Caco-2 (cell line): ENCODE measurements around the gene PALD1. TPM values are rescaled to one million over a fixed set of nuclear protein-coding genes. Genes with fewer than 3 reads are reported as not detected.

Experiments used
- BruUV-seq: library from RNA; stranded (reverse); fragments of 400-500 nt; replicated peaks from 2 replicates; lab custom pipeline; 2021; lab: Mats Ljungman, UMichigan
- CTCF ChIA-PET: fragments of 300-600 bp; sonication (Branson Sonifier 250); formaldehyde crosslinking; loops from one replicate; lab custom pipeline; 2022; ENCODE audit warnings: antibody characterized with exemption; lab: Charles Lee
- POLR2A ChIA-PET: fragments of 300-600 bp; sonication (Branson Sonifier 250); formaldehyde crosslinking; loops from one replicate; lab custom pipeline; 2022; ENCODE audit warnings: antibody characterized with exemption; lab: Charles Lee
- DNase-seq, 2 experiments: peaks; one replicate each; pipeline versions ENCODE4 v3.0.0 to v3.0.0-alpha.2; 2020 to 2022
- H3K27me3 ChIP-seq: replicated peaks from 2 replicates; pipeline ENCODE4 v1.6.0; 2011; ENCODE audit warnings: low read length; ENCODE audit not compliant: control insufficient read depth, insufficient read depth
- H3K36me3 ChIP-seq: 2 replicates; pipeline ENCODE4 v1.5.1; 2011; ENCODE audit warnings: low read length; ENCODE audit not compliant: control insufficient read depth, insufficient read depth
- H3K4me1 ChIP-seq: fragments of 250-450 bp; sonication (Bioruptor Pico); 2 replicates; pipeline ENCODE4 v1.5.1; 2020; ENCODE audit warnings: mild to moderate bottlenecking
- H3K4me3 ChIP-seq: 2 replicates; pipeline ENCODE4 v1.5.1; 2011; ENCODE audit warnings: low read depth, mild to moderate bottlenecking, control low read depth, low read length
- H3K9me3 ChIP-seq: fragments of 250-450 bp; sonication (Bioruptor Pico); 2 replicates; pipeline ENCODE4 v1.5.1; 2020; ENCODE audit warnings: mild to moderate bottlenecking, moderate library complexity
- H3K27ac Mint-ChIP-seq: one replicate; pipeline ENCODE4 v1.8.0; 2022; ENCODE audit warnings: mixed read lengths; ENCODE audit not compliant: unreplicated experiment
- H3K27me3 Mint-ChIP-seq: one replicate; pipeline ENCODE4 v1.8.0; 2022; ENCODE audit warnings: mixed read lengths; ENCODE audit not compliant: insufficient read depth, unreplicated experiment
- H3K36me3 Mint-ChIP-seq: one replicate; pipeline ENCODE4 v1.8.0; 2022; ENCODE audit warnings: mild to moderate bottlenecking, mixed read lengths; ENCODE audit not compliant: insufficient read depth, unreplicated experiment
- H3K4me1 Mint-ChIP-seq: one replicate; pipeline ENCODE4 v1.8.0; 2022; ENCODE audit warnings: low read depth, mixed read lengths; ENCODE audit not compliant: unreplicated experiment
- H3K4me3 Mint-ChIP-seq: one replicate; pipeline ENCODE4 v1.8.0; 2022; ENCODE audit warnings: mild to moderate bottlenecking, moderate library complexity, mixed read lengths; ENCODE audit not compliant: unreplicated experiment
- H3K9me3 Mint-ChIP-seq: one replicate; pipeline ENCODE4 v1.8.0; 2022; ENCODE audit warnings: mixed read lengths; ENCODE audit not compliant: unreplicated experiment
- intact Hi-C: fragments of 100-400 bp; cut with micrococcal nuclease; formaldehyde crosslinking; loops from one replicate; pipeline ENCODE4 v1.10.0; 2022; ENCODE audit not compliant: unreplicated experiment
- total RNA-seq: library from RNA; stranded (reverse); gene quantifications from 2 replicates; pipeline ENCODE4 v1.2.3, GENCODE V29; 2022
- TF ChIP-seq, protein P1 (sequence below), 2 experiments: fragments of 200-600 bp in 1 of 2; IDR thresholded peaks; 1 replicate in 1 of 2; 2 replicates in 1 of 2; pipeline versions ENCODE4 v1.5.1 to v1.8.0; 2011 to 2022; ENCODE audit warnings: antibody characterized with exemption in 1 of 2, control low read depth in 1 of 2, inconsistent platforms in 1 of 2, low read depth in 1 of 2, low read length in 1 of 2, mild to moderate bottlenecking in 1 of 2, moderate library complexity in 1 of 2; ENCODE audit not compliant: insufficient read depth in 1 of 2, severe bottlenecking in 1 of 2, unreplicated experiment in 1 of 2

Gene PALD1
- total RNA-seq, 1 experiment from 2014 or later, result 10.3 TPM

DNA sequence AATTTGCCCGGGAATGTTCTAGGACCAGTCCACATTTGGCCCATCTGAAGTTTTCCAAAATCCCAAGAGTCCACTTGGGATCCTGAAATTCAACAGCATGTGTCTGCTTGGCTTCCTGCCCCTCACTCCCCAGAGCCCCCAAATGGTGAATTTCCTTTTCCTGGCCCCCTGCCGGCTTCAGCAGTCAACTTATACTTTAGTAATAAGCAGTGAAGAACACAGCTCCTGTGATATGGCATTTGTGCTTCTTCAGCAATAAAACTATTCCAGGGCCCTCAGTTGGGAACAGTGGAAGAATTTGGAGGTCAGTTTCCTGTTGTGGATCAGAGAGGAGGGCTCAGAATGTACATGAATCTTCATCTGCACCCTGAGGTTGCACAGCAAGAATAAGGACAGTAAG, 72.9 kb downstream of the PALD1 start:
- Mint-ChIP-seq H3K4me1 (peaks cover 16% of the 10 kb centered on the region), H3K36me3 (no peaks in the 10 kb centered on the region), H3K4me3 (no peak overlapping the region), H3K9me3 (no peaks in the 10 kb centered on the region), H3K27ac (no peak overlapping the region), H3K27me3 (no peaks in the 10 kb centered on the region)
- intact Hi-C loops, result loop anchor here (2.0 to 10.0 kb wide), 2 partner anchors 123 to 263 kb away; partner anchors contain the start of genes ADAMTS14 and SGPL1
- H3K36me3 ChIP-seq, result no peaks in the 10 kb centered on the region
- no peak overlapping the region for H3K4me3 ChIP-seq
- no peaks in the 10 kb centered on the region for H3K27me3 ChIP-seq
- no peak for DNase-seq
- no peaks in the 10 kb centered on the region for H3K9me3 ChIP-seq
- ChIA-PET POLR2A (no interaction called here), CTCF (interaction anchor here (0.6 to 1.4 kb wide), 5 partner anchors 10 to 125 kb away, joined by 3 to 4 read pairs (median 4); no protein-coding TSS in a partner anchor)
- peaks cover 5% of the 10 kb centered on the region; the same call in 1 of the 2 replicates for H3K4me1 ChIP-seq
- TF ChIP-seq, protein P1, sequence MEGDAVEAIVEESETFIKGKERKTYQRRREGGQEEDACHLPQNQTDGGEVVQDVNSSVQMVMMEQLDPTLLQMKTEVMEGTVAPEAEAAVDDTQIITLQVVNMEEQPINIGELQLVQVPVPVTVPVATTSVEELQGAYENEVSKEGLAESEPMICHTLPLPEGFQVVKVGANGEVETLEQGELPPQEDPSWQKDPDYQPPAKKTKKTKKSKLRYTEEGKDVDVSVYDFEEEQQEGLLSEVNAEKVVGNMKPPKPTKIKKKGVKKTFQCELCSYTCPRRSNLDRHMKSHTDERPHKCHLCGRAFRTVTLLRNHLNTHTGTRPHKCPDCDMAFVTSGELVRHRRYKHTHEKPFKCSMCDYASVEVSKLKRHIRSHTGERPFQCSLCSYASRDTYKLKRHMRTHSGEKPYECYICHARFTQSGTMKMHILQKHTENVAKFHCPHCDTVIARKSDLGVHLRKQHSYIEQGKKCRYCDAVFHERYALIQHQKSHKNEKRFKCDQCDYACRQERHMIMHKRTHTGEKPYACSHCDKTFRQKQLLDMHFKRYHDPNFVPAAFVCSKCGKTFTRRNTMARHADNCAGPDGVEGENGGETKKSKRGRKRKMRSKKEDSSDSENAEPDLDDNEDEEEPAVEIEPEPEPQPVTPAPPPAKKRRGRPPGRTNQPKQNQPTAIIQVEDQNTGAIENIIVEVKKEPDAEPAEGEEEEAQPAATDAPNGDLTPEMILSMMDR (IDR thresholded peaks at IDR 0.05; ENCODE audit: insufficient read depth in 1 of 2, low read depth in 1 of 2, low read length in 1 of 2, severe bottlenecking in 1 of 2, unreplicated experiment in 1 of 2), result no peak
- no TSS peak for BruUV-seq

DNA sequence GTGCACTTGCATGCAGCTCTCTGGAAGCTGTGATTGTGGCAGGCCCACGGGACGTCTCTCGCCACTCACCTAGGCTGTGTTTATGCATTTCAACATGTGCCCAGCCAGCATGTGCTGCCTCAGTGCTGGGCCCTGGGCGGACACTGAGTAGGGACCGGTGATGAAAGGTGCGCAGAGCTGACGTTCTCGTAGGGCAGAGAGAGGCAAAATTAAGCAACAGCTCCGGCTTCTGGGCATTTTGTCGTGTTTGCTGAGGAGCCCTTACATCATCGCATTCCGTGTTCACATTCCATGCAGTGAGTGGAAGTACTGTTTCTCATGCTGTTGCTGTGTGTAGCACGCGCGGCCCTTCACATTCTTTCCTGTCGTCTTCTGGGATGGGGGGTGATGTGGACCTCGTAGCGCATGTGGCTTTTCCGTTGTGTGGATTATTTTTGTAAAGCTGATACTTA, 73.4 kb downstream of the PALD1 start:
- no peak overlapping the region for H3K4me3 Mint-ChIP-seq
- H3K4me1 ChIP-seq, result peaks cover 5% of the 10 kb centered on the region; the same call in 1 of the 2 replicates
- no peaks in the 10 kb centered on the region for H3K9me3 ChIP-seq
- peaks cover 16% of the 10 kb centered on the region for H3K4me1 Mint-ChIP-seq
- no peak overlapping the region for H3K4me3 ChIP-seq
- H3K9me3 Mint-ChIP-seq, result no peaks in the 10 kb centered on the region
- intact Hi-C loops, result loop anchor here (2.0 to 10.0 kb wide), 2 partner anchors 123 to 263 kb away; partner anchors contain the start of genes ADAMTS14 and SGPL1
- CTCF ChIA-PET, result interaction anchor here (0.6 to 1.2 kb wide), 4 partner anchors 9 to 125 kb away, joined by 3 to 4 read pairs (median 4); no protein-coding TSS in a partner anchor
- no peaks in the 10 kb centered on the region for H3K36me3 Mint-ChIP-seq
- TF ChIP-seq, protein P1 (IDR thresholded peaks at IDR 0.05; ENCODE audit: insufficient read depth in 1 of 2, low read depth in 1 of 2, low read length in 1 of 2, severe bottlenecking in 1 of 2, unreplicated experiment in 1 of 2), result no peak
- no peaks in the 10 kb centered on the region for H3K27me3 ChIP-seq
- DNase-seq, result peak; percentile 67 to 70
- no peak overlapping the region for H3K27ac Mint-ChIP-seq
- no peaks in the 10 kb centered on the region for H3K27me3 Mint-ChIP-seq
- no TSS peak for BruUV-seq
- POLR2A ChIA-PET, result no interaction called here
- H3K36me3 ChIP-seq, result no peaks in the 10 kb centered on the region

DNA sequence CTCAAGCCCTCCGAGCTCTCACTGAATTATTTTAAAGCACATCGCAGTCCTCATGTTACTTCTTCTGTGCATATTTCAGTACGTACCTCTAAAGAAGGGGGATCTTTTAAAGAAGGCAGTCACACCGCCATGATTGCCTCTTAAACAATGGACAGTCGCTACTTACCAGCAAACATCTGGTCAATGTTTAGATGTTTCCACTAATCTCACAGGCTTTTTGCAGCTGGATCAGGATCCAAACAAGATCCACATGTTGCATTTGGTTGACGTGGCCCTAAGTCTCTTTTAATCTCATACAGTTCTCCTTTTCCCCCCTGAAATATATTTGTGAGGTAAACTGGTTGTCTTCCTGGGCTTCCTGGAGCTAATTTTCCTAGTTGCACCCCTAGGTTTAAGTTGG, 74.0 kb downstream of the PALD1 start:
- Histone ChIP-seq H3K4me1 (peaks cover 5% of the 10 kb centered on the region; the same call in 1 of the 2 replicates), H3K4me3 (no peak overlapping the region), H3K36me3 (no peaks in the 10 kb centered on the region), H3K9me3 (no peaks in the 10 kb centered on the region), H3K27me3 (no peaks in the 10 kb centered on the region)
- H3K4me3 Mint-ChIP-seq, result no peak overlapping the region
- ChIA-PET POLR2A (no interaction called here), CTCF (interaction anchor here (1.2 kb wide), 1 partner anchor 9 kb away, joined by 3 read pairs; no protein-coding TSS in a partner anchor)
- DNase-seq, result no peak
- peaks cover 16% of the 10 kb centered on the region for H3K4me1 Mint-ChIP-seq
- no peaks in the 10 kb centered on the region for H3K36me3 Mint-ChIP-seq
- no peaks in the 10 kb centered on the region for H3K27me3 Mint-ChIP-seq
- TF ChIP-seq, protein P1 (IDR thresholded peaks at IDR 0.05; ENCODE audit: insufficient read depth in 1 of 2, low read depth in 1 of 2, low read length in 1 of 2, severe bottlenecking in 1 of 2, unreplicated experiment in 1 of 2), result no peak
- H3K27ac Mint-ChIP-seq, result no peak overlapping the region
- intact Hi-C loops, result loop anchor here (10.0 kb wide), 1 partner anchor 122 kb away; the partner anchor contains the start of gene ADAMTS14
- BruUV-seq, result no TSS peak
- no peaks in the 10 kb centered on the region for H3K9me3 Mint-ChIP-seq
